ENCODE data around the gene MTA1. TPM values are rescaled to one million over a fixed set of nuclear protein-coding genes. Genes with fewer than 3 reads are reported as not detected.

Gene MTA1
- total and polyA plus RNA-seq, 2 of the 8 experiments (the other 6 are each of a cell fraction or from before 2014, with no cell fraction given) = 73.9 to 221 TPM

- TF ChIP-seq, protein P1, sequence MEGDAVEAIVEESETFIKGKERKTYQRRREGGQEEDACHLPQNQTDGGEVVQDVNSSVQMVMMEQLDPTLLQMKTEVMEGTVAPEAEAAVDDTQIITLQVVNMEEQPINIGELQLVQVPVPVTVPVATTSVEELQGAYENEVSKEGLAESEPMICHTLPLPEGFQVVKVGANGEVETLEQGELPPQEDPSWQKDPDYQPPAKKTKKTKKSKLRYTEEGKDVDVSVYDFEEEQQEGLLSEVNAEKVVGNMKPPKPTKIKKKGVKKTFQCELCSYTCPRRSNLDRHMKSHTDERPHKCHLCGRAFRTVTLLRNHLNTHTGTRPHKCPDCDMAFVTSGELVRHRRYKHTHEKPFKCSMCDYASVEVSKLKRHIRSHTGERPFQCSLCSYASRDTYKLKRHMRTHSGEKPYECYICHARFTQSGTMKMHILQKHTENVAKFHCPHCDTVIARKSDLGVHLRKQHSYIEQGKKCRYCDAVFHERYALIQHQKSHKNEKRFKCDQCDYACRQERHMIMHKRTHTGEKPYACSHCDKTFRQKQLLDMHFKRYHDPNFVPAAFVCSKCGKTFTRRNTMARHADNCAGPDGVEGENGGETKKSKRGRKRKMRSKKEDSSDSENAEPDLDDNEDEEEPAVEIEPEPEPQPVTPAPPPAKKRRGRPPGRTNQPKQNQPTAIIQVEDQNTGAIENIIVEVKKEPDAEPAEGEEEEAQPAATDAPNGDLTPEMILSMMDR (IDR thresholded peaks at IDR 0.05; ENCODE audit: control extremely low read depth in 1 of 3, insufficient read depth in 1 of 3, low read depth in 1 of 3, low read length in 3 of 3) = no peak
- TF ChIP-seq SIRT6 (IDR thresholded peaks at IDR 0.05; ENCODE audit: low read length) = no peak
Measured at GRCh38 chr14:105445290-105445689, 25.7 kb downstream of the MTA1 start (continued).

All from H1 (cell line).